GM23248 (cell line): ENCODE measurements around the gene LSMEM2.

Experiments used
- EZH2 ChIP-seq: fragments of 200-600 bp; sonication (generic); IDR thresholded peaks from 2 replicates; pipeline ENCODE4 v1.6.1; 2018; ENCODE audit warnings: antibody characterized with exemption, mild to moderate bottlenecking; ENCODE audit not compliant: insufficient read depth, poor library complexity, severe bottlenecking
- EZH2phosphoT487 ChIP-seq: fragments of 200-600 bp; sonication (generic); IDR thresholded peaks from 2 replicates; pipeline ENCODE4 v1.6.1; 2018; ENCODE audit warnings: antibody characterized with exemption, moderate library complexity, mild to moderate bottlenecking, low read depth; ENCODE audit not compliant: insufficient read depth

- no peak for TF ChIP-seq EZH2
- TF ChIP-seq EZH2phosphoT487, result no peak
These were observed 25.7 kb downstream of the LSMEM2 start for GRCh38 chr3:50304601-50305000.
